NCI-H748 (cell line): ENCODE results near the gene SPDYE8.
"Not testable (repeated sequence)": the region's sequence is repeated elsewhere in the genome, so short reads cannot be mapped to it uniquely, and the experiment has no call there.

Experiments
- DNase-seq: peaks from one replicate; lab custom pipeline; 2025; ENCODE audit not compliant: unreplicated experiment; lab: John Stamatoyannopoulos, UW

Gene SPDYE8

GRCh38 chr7:73029666-73030065, at the start of gene SPDYE8:
Gene SPDYE8 (minus strand): TSS chr7:73029766. CDS start chr7:73027966, 1,800 bp downstream.
- DNase-seq: not testable (repeated sequence)

GRCh38 chr7:73057811-73058210, 28.2 kb upstream of the SPDYE8 start, which contains the start of gene SPDYE11:
Gene SPDYE11 (minus strand): TSS chr7:73057911. CDS start chr7:73056111, 1,800 bp downstream.
- DNase-seq: not testable (repeated sequence)

- DNase-seq: not testable (repeated sequence)
These were observed 23.1 kb downstream of the SPDYE8 start for GRCh38 chr7:73006491-73006890.

GRCh38 chr7:73005693-73006447, 23.7 kb downstream of the SPDYE8 start:
- DNase-seq: not testable (repeated sequence)

GRCh38 chr7:73005356-73005692, 24.2 kb downstream of the SPDYE8 start:
- not testable (repeated sequence) for DNase-seq

- DNase-seq: not testable (repeated sequence)
These were observed 31.6 kb downstream of the SPDYE8 start for GRCh38 chr7:72997887-72998468.

- DNase-seq: not testable (repeated sequence)
These were observed 32.1 kb downstream of the SPDYE8 start for GRCh38 chr7:72997447-72997846.

GRCh38 chr7:72995484-72995883, 34.1 kb downstream of the SPDYE8 start:
- not testable (repeated sequence) for DNase-seq

- not testable (repeated sequence) for DNase-seq
These were observed 39.2 kb downstream of the SPDYE8 start for GRCh38 chr7:72990146-72990913.

- not testable (repeated sequence) for DNase-seq
These were observed 47.5 kb downstream of the SPDYE8 start for GRCh38 chr7:72982084-72982483.

GRCh38 chr7:72980382-72980781, 49.2 kb downstream of the SPDYE8 start:
- not testable (repeated sequence) for DNase-seq

- DNase-seq: not testable (repeated sequence)
These were observed 53.1 kb downstream of the SPDYE8 start for GRCh38 chr7:72976434-72976833.

- not testable (repeated sequence) for DNase-seq
These were observed 53.8 kb downstream of the SPDYE8 start for GRCh38 chr7:72975656-72976286.

GRCh38 chr7:72974781-72975180, 54.8 kb downstream of the SPDYE8 start:
- not testable (repeated sequence) for DNase-seq

GRCh38 chr7:72971505-72971904, 58.1 kb downstream of the SPDYE8 start:
- not testable (repeated sequence) for DNase-seq
